ENCODE data around the gene CRABP2. TPM values are rescaled to one million over a fixed set of nuclear protein-coding genes. Genes with fewer than 3 reads are reported as not detected.

CRABP2 gene
- total RNA-seq, 2 experiments from 2014 or later = 3.2 to 4.2 TPM

- Mint-ChIP-seq H3K36me3 (ENCODE audit: low read depth) (no peaks in the 10 kb centered on the region), H3K9me3 (no peaks in the 10 kb centered on the region), H3K27me3 (peaks cover 55% of the 10 kb centered on the region), H3K4me1 (ENCODE audit: low read depth) (peaks cover 13% of the 10 kb centered on the region), H3K4me3 (no peak overlapping the region), H3K27ac (no peak overlapping the region)
- DNase-seq (no peak), ATAC-seq (ENCODE audit: poor library complexity) (no peak)
- Histone ChIP-seq H3K36me3 (ENCODE audit: insufficient read depth, low read length) (no peaks in the 10 kb centered on the region), H3K27me3 (ENCODE audit: control insufficient read depth in 1 of 2, insufficient read depth in 2 of 2, low read length in 2 of 2) (peaks cover 32 to 44% of the 10 kb centered on the region in 2 experiments), H3K4me3 (ENCODE audit: low read length) (no peak overlapping the region), H3K9me3 (ENCODE audit: control insufficient read depth in 1 of 2, insufficient read depth in 1 of 2, low read length in 2 of 2) (no peaks in the 10 kb centered on the region), H3K4me1 (ENCODE audit: insufficient read depth, low read length) (peaks cover 14% of the 10 kb centered on the region), H3K27ac (ENCODE audit: low read depth in 1 of 2, low read length in 2 of 2) (no peak overlapping the region)
- intact Hi-C loops (cut with DNase I, micrococcal nuclease) = no loop called here
- CTCF ChIA-PET = no interaction called here
- POLR2A ChIA-PET = no interaction called here
- TF ChIP-seq, protein P1, sequence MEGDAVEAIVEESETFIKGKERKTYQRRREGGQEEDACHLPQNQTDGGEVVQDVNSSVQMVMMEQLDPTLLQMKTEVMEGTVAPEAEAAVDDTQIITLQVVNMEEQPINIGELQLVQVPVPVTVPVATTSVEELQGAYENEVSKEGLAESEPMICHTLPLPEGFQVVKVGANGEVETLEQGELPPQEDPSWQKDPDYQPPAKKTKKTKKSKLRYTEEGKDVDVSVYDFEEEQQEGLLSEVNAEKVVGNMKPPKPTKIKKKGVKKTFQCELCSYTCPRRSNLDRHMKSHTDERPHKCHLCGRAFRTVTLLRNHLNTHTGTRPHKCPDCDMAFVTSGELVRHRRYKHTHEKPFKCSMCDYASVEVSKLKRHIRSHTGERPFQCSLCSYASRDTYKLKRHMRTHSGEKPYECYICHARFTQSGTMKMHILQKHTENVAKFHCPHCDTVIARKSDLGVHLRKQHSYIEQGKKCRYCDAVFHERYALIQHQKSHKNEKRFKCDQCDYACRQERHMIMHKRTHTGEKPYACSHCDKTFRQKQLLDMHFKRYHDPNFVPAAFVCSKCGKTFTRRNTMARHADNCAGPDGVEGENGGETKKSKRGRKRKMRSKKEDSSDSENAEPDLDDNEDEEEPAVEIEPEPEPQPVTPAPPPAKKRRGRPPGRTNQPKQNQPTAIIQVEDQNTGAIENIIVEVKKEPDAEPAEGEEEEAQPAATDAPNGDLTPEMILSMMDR (IDR thresholded peaks at IDR 0.05) = no peak
Observed at GRCh38 chr1:156673387-156674121, 31.8 kb downstream of the CRABP2 start.

GRCh38 chr1:156671804-156672203 is 33.6 kb downstream of the CRABP2 start:
- Mint-ChIP-seq H3K4me3 (no peak overlapping the region), H3K27me3 (peaks cover 39% of the 10 kb centered on the region), H3K36me3 (ENCODE audit: low read depth) (no peaks in the 10 kb centered on the region), H3K27ac (no peak overlapping the region), H3K9me3 (no peaks in the 10 kb centered on the region), H3K4me1 (ENCODE audit: low read depth) (no peaks in the 10 kb centered on the region)
- intact Hi-C loops (cut with DNase I, micrococcal nuclease) = no loop called here
- ATAC-seq (ENCODE audit: poor library complexity) = no peak
- ChIA-PET POLR2A (no interaction called here), CTCF (interaction anchor here (1.2 kb wide), 1 partner anchor 18 kb away, joined by 3 read pairs; no protein-coding TSS in a partner anchor)
- Histone ChIP-seq H3K4me3 (ENCODE audit: low read length) (no peak overlapping the region), H3K4me1 (ENCODE audit: insufficient read depth, low read length) (peaks cover 1% of the 10 kb centered on the region), H3K27me3 (ENCODE audit: control insufficient read depth in 1 of 2, insufficient read depth in 2 of 2, low read length in 2 of 2) (peaks cover 15 to 26% of the 10 kb centered on the region in 2 experiments), H3K27ac (ENCODE audit: low read depth in 1 of 2, low read length in 2 of 2) (no peak overlapping the region), H3K36me3 (ENCODE audit: insufficient read depth, low read length) (no peaks in the 10 kb centered on the region), H3K9me3 (ENCODE audit: control insufficient read depth in 1 of 2, insufficient read depth in 1 of 2, low read length in 2 of 2) (no peaks in the 10 kb centered on the region)
- TF ChIP-seq, protein P1 (IDR thresholded peaks at IDR 0.05) = no peak
- DNase-seq = no peak

DNA sequence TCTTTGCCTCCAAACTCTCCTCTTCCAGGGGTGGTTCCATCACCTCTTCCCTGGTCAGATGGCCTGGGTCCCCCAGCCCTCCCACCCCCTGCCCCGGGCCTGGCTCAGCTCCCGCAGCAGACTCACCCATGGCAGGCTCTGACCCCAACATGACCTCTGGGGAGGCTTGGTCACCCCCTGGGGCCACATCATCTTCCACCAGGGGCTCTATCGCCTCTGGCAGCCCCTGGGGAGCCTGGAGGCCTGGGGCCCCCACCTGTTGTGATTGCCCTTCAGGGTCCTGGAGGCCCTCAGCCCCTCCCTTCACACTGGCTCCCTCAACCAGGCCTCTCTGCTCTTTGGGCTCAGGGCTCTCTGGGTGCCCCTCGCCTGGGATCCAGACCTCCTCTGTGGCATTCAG is 34.6 kb downstream of the CRABP2 start:
- Histone ChIP-seq H3K4me1 (ENCODE audit: insufficient read depth, low read length) (no peaks in the 10 kb centered on the region), H3K36me3 (ENCODE audit: insufficient read depth, low read length) (no peaks in the 10 kb centered on the region), H3K27me3 (ENCODE audit: control insufficient read depth in 1 of 2, insufficient read depth in 2 of 2, low read length in 2 of 2) (peaks cover 11 to 16% of the 10 kb centered on the region in 2 experiments), H3K4me3 (ENCODE audit: low read length) (no peak overlapping the region), H3K9me3 (ENCODE audit: control insufficient read depth in 1 of 2, insufficient read depth in 1 of 2, low read length in 2 of 2) (no peaks in the 10 kb centered on the region), H3K27ac (ENCODE audit: low read depth in 1 of 2, low read length in 2 of 2) (no peak overlapping the region)
- intact Hi-C loops (cut with DNase I, micrococcal nuclease) = no loop called here
- Mint-ChIP-seq H3K36me3 (ENCODE audit: low read depth) (no peaks in the 10 kb centered on the region), H3K27me3 (peaks cover 34% of the 10 kb centered on the region), H3K9me3 (no peaks in the 10 kb centered on the region), H3K4me1 (ENCODE audit: low read depth) (no peaks in the 10 kb centered on the region), H3K4me3 (no peak overlapping the region), H3K27ac (no peak overlapping the region)
- TF ChIP-seq, protein P1 (IDR thresholded peaks at IDR 0.05) = no peak
- POLR2A ChIA-PET = no interaction called here
- CTCF ChIA-PET = no interaction called here
- DNase-seq (no peak), ATAC-seq (ENCODE audit: poor library complexity) (no peak)
